ENCODE data around the gene BRAT1.
"Not testable (repeated sequence)": the region's sequence is repeated elsewhere in the genome, so short reads cannot be mapped to it uniquely, and the experiment has no call there.

GRCh38 chr7:2532816-2533215, 22.5 kb downstream of the BRAT1 start:
- TF ChIP-seq, protein P1, sequence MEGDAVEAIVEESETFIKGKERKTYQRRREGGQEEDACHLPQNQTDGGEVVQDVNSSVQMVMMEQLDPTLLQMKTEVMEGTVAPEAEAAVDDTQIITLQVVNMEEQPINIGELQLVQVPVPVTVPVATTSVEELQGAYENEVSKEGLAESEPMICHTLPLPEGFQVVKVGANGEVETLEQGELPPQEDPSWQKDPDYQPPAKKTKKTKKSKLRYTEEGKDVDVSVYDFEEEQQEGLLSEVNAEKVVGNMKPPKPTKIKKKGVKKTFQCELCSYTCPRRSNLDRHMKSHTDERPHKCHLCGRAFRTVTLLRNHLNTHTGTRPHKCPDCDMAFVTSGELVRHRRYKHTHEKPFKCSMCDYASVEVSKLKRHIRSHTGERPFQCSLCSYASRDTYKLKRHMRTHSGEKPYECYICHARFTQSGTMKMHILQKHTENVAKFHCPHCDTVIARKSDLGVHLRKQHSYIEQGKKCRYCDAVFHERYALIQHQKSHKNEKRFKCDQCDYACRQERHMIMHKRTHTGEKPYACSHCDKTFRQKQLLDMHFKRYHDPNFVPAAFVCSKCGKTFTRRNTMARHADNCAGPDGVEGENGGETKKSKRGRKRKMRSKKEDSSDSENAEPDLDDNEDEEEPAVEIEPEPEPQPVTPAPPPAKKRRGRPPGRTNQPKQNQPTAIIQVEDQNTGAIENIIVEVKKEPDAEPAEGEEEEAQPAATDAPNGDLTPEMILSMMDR (IDR thresholded peaks at IDR 0.05): not testable (repeated sequence)
- TF ChIP-seq POLR2A, POLR2AphosphoS5, EP300 (IDR thresholded peaks at IDR 0.05): not testable (repeated sequence)
